Measurements from ENCODE around the gene DRC1. TPM values are rescaled to one million over a fixed set of nuclear protein-coding genes. Genes with fewer than 3 reads are reported as not detected.

The DRC1 gene
- total RNA-seq, 4 donors from 2014 or later = 0.45 TPM; not detected in 3

DNA sequence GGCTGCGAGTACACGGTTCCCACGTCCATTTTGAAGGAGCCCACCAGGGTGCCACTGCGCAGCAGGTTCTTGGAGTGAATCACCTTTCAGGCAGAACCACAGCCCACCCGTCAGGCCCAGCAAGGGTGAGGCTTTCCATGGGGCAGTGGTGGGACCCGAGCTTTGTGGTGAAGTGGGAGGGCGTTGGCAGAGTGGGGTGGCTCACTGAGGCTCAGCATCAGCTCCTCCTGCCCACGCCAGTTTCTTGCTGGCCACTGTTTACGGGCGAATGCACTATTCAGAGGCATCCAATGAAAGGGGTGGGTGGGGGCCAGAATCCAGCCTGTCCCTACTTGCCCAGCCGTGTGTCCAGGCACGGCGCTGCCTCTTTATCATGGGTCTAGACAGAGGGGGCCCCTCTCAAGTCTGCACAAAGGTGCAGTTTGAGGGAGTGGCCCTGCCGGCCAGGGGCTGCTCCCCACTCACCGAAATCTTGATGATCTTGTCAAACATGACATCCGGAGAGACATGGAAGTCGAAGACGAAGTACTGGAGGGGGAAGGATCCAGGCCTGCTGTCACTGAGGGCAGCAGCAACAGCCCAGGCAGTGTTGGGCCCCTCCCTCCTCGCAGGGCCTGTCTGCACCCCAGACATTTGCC is 87.6 kb downstream of the DRC1 start:
- Histone ChIP-seq H3K4me1 (peaks cover 0 to 2% (median 0%) of the 10 kb centered on the region in 4 donors), H3K27ac (replicated peaks in 1 of 4) (no peak overlapping the region), H3K36me3 (no peaks in the 10 kb centered on the region), H3K4me3 (no peak overlapping the region), H3K9me3 (no peaks in the 10 kb centered on the region), H3K27me3 (peaks cover 0 to 4% (median 0%) of the 10 kb centered on the region in 4 donors)
- no peak for DNase-seq (ENCODE audit: extremely low spot score)
- WGBS = 88% methylated on average over 16 of the region's 19 CpGs
- intact Hi-C loops (cut with DNase I) = no loop called here
- TF ChIP-seq CTCF (IDR thresholded peaks at IDR 0.05) (no peak), POLR2AphosphoS5 (IDR thresholded peaks at IDR 0.05) (no peak), POLR2A (IDR thresholded peaks at IDR 0.05; ENCODE audit: low read depth) (no peak), EP300 (IDR thresholded peaks at IDR 0.05) (no peak)

DNA sequence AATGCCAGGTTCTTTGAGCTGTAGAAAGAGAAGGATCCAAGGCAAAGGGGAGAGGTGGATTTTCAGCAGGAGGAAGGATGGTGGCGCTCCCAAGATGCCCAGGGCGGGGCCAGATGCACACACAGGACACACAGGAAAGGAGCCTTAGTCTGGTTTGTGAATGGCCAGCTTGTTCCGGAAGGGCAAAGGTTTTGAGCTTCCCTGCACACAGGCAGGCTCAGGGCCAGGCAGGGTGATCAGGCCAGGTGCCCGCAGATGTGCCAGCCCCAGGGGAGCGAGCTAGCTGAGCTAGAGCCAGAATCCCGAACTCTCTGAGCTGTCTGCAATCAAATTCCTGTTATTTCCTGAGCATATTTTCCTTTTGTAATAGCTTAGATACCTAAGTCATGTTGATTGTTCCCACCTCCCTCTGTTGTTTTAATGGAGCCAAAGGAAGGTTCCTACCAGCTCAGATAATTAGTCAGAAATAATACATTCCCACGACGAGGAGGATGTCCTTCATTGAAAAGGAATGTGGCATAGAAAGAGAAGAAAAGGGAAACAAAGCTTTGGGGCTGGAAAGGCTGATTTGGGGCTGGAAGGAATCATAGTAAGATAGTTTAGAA is 89.9 kb downstream of the DRC1 start:
- TF ChIP-seq POLR2A (IDR thresholded peaks at IDR 0.05; ENCODE audit: low read depth) = no peak
- TF ChIP-seq CTCF (IDR thresholded peaks at IDR 0.05) = no peak
- no peak for TF ChIP-seq EP300 (IDR thresholded peaks at IDR 0.05)
- H3K36me3 ChIP-seq = no peaks in the 10 kb centered on the region
- no peaks in the 10 kb centered on the region for H3K27me3 ChIP-seq
- no peaks in the 10 kb centered on the region for H3K9me3 ChIP-seq
- WGBS = 90% methylated on average over 8 of the region's 8 CpGs
- intact Hi-C loops (cut with DNase I) = no loop called here
- DNase-seq (ENCODE audit: extremely low spot score) = no peak
- peaks cover 0 to 11% (median 5%) of the 10 kb centered on the region in 4 donors for H3K4me1 ChIP-seq
- no peak overlapping the region for H3K4me3 ChIP-seq
- H3K27ac ChIP-seq (replicated peaks in 1 of 4) = no peak overlapping the region

GRCh38 chr2:26492749-26493515 is 91.2 kb downstream of the DRC1 start:
- TF ChIP-seq CTCF (IDR thresholded peaks at IDR 0.05) = no peak
- no peak for TF ChIP-seq POLR2AphosphoS5 (IDR thresholded peaks at IDR 0.05)
- no peak for TF ChIP-seq EP300 (IDR thresholded peaks at IDR 0.05)
- TF ChIP-seq POLR2A (IDR thresholded peaks at IDR 0.05; ENCODE audit: low read depth) = no peak
- intact Hi-C loops (cut with DNase I) = no loop called here
- DNase-seq (ENCODE audit: extremely low spot score) = no peak
- Histone ChIP-seq H3K27ac (replicated peaks in 1 of 4) (no peak overlapping the region), H3K4me3 (no peak overlapping the region), H3K36me3 (no peaks in the 10 kb centered on the region), H3K9me3 (no peaks in the 10 kb centered on the region), H3K4me1 (peaks cover 0 to 11% (median 5%) of the 10 kb centered on the region in 4 donors), H3K27me3 (peaks cover 0 to under 1% (median 0%) of the 10 kb centered on the region in 4 donors)
- 83% methylated on average over 5 of the region's 7 CpGs for WGBS

DNA sequence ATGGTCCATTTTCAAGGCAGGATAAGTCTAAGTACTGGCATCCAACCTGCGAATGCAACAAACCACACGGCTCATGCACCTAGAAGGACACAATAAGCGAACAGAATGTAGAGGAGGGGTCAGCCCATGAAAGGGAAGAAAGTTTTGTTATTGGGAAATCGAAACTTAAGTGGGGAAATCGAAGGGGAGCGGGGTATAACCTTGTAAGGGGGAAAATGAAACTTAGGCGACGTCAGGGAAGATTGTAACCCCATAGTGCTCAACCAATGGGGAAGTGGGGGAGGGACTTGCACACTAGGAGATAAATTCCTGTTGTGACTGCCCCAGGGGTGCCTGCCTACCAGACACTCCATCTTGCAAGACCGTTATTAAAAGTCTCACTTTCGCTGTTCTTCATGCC is 91.8 kb downstream of the DRC1 start:
- no peak overlapping the region for H3K27ac ChIP-seq (replicated peaks in 1 of 4)
- H3K9me3 ChIP-seq = no peaks in the 10 kb centered on the region
- 92% methylated on average over 10 of the region's 10 CpGs for WGBS
- no peak for DNase-seq (ENCODE audit: extremely low spot score)
- TF ChIP-seq POLR2AphosphoS5 (IDR thresholded peaks at IDR 0.05) = no peak
- TF ChIP-seq EP300 (IDR thresholded peaks at IDR 0.05) = no peak
- no peak for TF ChIP-seq POLR2A (IDR thresholded peaks at IDR 0.05; ENCODE audit: low read depth)
- no peak for TF ChIP-seq CTCF (IDR thresholded peaks at IDR 0.05)
- H3K4me3 ChIP-seq = no peak overlapping the region
- H3K36me3 ChIP-seq = no peaks in the 10 kb centered on the region
- intact Hi-C loops (cut with DNase I) = no loop called here
- peaks cover 0 to 7% (median 0%) of the 10 kb centered on the region in 4 donors for H3K27me3 ChIP-seq
- H3K4me1 ChIP-seq = peaks cover 0 to 11% (median 5%) of the 10 kb centered on the region in 4 donors

Measured in esophagus muscularis mucosa (tissue), 4 donors.